GM12878 (cell line): Measurements from ENCODE around the gene PALD1. TPM values are rescaled to one million over a fixed set of nuclear protein-coding genes. Genes with fewer than 3 reads are reported as not detected.
A peak's percentile ranks its signal among the peaks of the same experiment; 100 is the strongest.

Source experiments
- CREM ChIP-seq: IDR thresholded peaks from 2 replicates; pipeline ENCODE4 v1.6.1; 2014; ENCODE audit warnings: antibody characterized with exemption, low read depth
- MAX ChIP-seq: IDR thresholded peaks from 2 replicates; pipeline ENCODE4 v1.6.1; 2012; ENCODE audit warnings: low read depth, low read length, improper control_type of control experiment
- MTA2 ChIP-seq: fragments of 450-650 bp; IDR thresholded peaks from 2 replicates; pipeline ENCODE4 v1.6.1; 2016; ENCODE audit warnings: low read depth, mild to moderate bottlenecking, moderate library complexity
- MTA3 ChIP-seq: IDR thresholded peaks from 2 replicates; pipeline ENCODE4 v1.6.1; 2012; ENCODE audit warnings: low read length, inconsistent platforms, borderline replicate concordance
- MYC ChIP-seq: IDR thresholded peaks from 2 replicates; pipeline ENCODE4 v1.6.1; 2011; ENCODE audit warnings: mild to moderate bottlenecking, low read length, moderate library complexity, inconsistent platforms; ENCODE audit not compliant: insufficient read depth, insufficient replicate concordance, insufficient read length, severe bottlenecking
- RCOR1 ChIP-seq: conservative IDR thresholded peaks from 2 replicates; pipeline ENCODE4 v1.6.1; 2012; ENCODE audit warnings: low read depth, low read length, improper control_type of control experiment
- RFX5 ChIP-seq: IDR thresholded peaks from 2 replicates; pipeline ENCODE4 v1.6.1; 2011; ENCODE audit warnings: low read depth, low read length, improper control_type of control experiment
- RUNX3 ChIP-seq: IDR thresholded peaks from 2 replicates; pipeline ENCODE4 v1.6.1; 2012; ENCODE audit warnings: low read length, inconsistent platforms
- WRNIP1 ChIP-seq: IDR thresholded peaks from 2 replicates; pipeline ENCODE4 v1.6.1; 2011; ENCODE audit warnings: low read depth, low read length, improper control_type of control experiment, borderline replicate concordance
- ZNF207 ChIP-seq: fragments of 450-650 bp; IDR thresholded peaks from 2 replicates; pipeline ENCODE4 v1.6.1; 2014; ENCODE audit warnings: antibody characterized with exemption, mild to moderate bottlenecking, borderline replicate concordance
- ZNF384 ChIP-seq: IDR thresholded peaks from 2 replicates; pipeline ENCODE4 v1.6.1; 2012; ENCODE audit warnings: low read depth, mild to moderate bottlenecking, low read length, improper control_type of control experiment, borderline replicate concordance
- polyA plus RNA-seq, 11 experiments: library from polyadenylated mRNA; depleted of rRNA in 4 of 11; unstranded in 6 of 11; stranded (reverse) in 5 of 11; fragments of >200 nt; fragmentation: Nextera tagmentation in 4 of 11; fragmentation: Illumina TruSeq in 1 of 11; extraction: Ambion mirVana in 4 of 11; extraction: Trizol in 1 of 11; gene quantifications; 1 replicate in 1 of 11; 2 replicates in 10 of 11; pipeline versions ENCODE4 v1.2.1 to v1.2.3, GENCODE V29; 2011 to 2016; ENCODE audit warnings: inconsistent platforms in 2 of 11, missing spikeins in 2 of 11, low read depth in 1 of 11
- total RNA-seq, 4 experiments: library from RNA; depleted of rRNA in 3 of 4; stranded (reverse); fragments of >200 nt in 3 of 4; fragmentation: Illumina TruSeq in 1 of 4; extraction: Trizol in 1 of 4; gene quantifications; 2 replicates each; pipeline versions ENCODE4 v1.2.1 to v1.2.3, GENCODE V29; 2013 to 2021

The PALD1 gene
- total and polyA plus RNA-seq, 10 of the 15 experiments (the other 5 are each of a cell fraction or from before 2014, with no cell fraction given) = 0.43 to 20.9 (median 9.0) TPM

GRCh38 chr10:70575874-70576802 lies 97.6 kb downstream of the PALD1 start (continued):
- TF ChIP-seq CREM (0 out of 2 replicates have a peak, but pooled peaks have one; percentile 19), ZNF384 (peak; percentile 97), ZNF207 (peak; percentile 35; the same call in 1 of the 2 replicates), MTA2 (peak; percentile 82; the same call in 1 of the 2 replicates), MTA3 (no peak), RFX5 (no peak), MAX (no peak), RCOR1 (no peak), WRNIP1 (no peak), RUNX3 (peak; percentile 83), MYC (no peak)
- TF ChIP-seq, all 136 proteins: peak for 41
